GM19023 (cell line): ENCODE results near the gene ANKRD12.
"Not testable (repeated sequence)": the region's sequence is repeated elsewhere in the genome, so short reads cannot be mapped to it uniquely, and the experiment has no call there.

Source experiments
- ATAC-seq: cut with Tn5 transposase; IDR thresholded peaks from one replicate; pipeline ENCODE4 v1.9.1; 2021; ENCODE audit warnings: mild to moderate bottlenecking, moderate library complexity; ENCODE audit not compliant: unreplicated experiment

Gene ANKRD12

GRCh38 chr18:9140381-9140780, 3.8 kb downstream of the ANKRD12 start:
- no peak for ATAC-seq

GRCh38 chr18:9140984-9141383, 4.4 kb downstream of the ANKRD12 start:
- no peak for ATAC-seq

- ATAC-seq, result no peak
These were observed 9.6 kb downstream of the ANKRD12 start for GRCh38 chr18:9146224-9146623.

- ATAC-seq, result peak; percentile 56
These were observed 11.0 kb downstream of the ANKRD12 start for GRCh38 chr18:9147440-9148202.

GRCh38 chr18:9148203-9148552, 11.6 kb downstream of the ANKRD12 start:
- ATAC-seq, result no peak

- no peak for ATAC-seq
These were observed 13.5 kb downstream of the ANKRD12 start for GRCh38 chr18:9150121-9150520.

GRCh38 chr18:9153256-9153655, 16.7 kb downstream of the ANKRD12 start:
- ATAC-seq, result no peak

- no peak for ATAC-seq
These were observed 20.1 kb downstream of the ANKRD12 start for GRCh38 chr18:9156604-9157249.

GRCh38 chr18:9157806-9158205, 21.2 kb downstream of the ANKRD12 start:
- no peak for ATAC-seq

- no peak for ATAC-seq
These were observed 23.4 kb downstream of the ANKRD12 start for GRCh38 chr18:9160014-9160413.

GRCh38 chr18:9162663-9163062, 26.1 kb downstream of the ANKRD12 start:
- ATAC-seq, result not testable (repeated sequence)

GRCh38 chr18:9164149-9164548, 27.6 kb downstream of the ANKRD12 start:
- ATAC-seq, result not testable (repeated sequence)

- not testable (repeated sequence) for ATAC-seq
These were observed 29.3 kb downstream of the ANKRD12 start for GRCh38 chr18:9165883-9166282.

- not testable (repeated sequence) for ATAC-seq
These were observed 32.9 kb downstream of the ANKRD12 start for GRCh38 chr18:9169515-9169914.

GRCh38 chr18:9171919-9172318, 35.3 kb downstream of the ANKRD12 start:
- not testable (repeated sequence) for ATAC-seq

GRCh38 chr18:9172506-9173127, 36.0 kb downstream of the ANKRD12 start:
- no peak for ATAC-seq

GRCh38 chr18:9173770-9174233, 37.2 kb downstream of the ANKRD12 start:
- ATAC-seq, result no peak

GRCh38 chr18:9174302-9174701, 37.7 kb downstream of the ANKRD12 start:
- no peak for ATAC-seq

GRCh38 chr18:9175115-9175514, 38.5 kb downstream of the ANKRD12 start:
- ATAC-seq, result no peak

- no peak for ATAC-seq
These were observed 40.5 kb downstream of the ANKRD12 start for GRCh38 chr18:9177031-9177430.

- no peak for ATAC-seq
These were observed 40.9 kb downstream of the ANKRD12 start for GRCh38 chr18:9177466-9177865.

GRCh38 chr18:9178557-9178956, 42.0 kb downstream of the ANKRD12 start:
- ATAC-seq, result no peak
